ENCODE data around the gene ACY1. TPM values are rescaled to one million over a fixed set of nuclear protein-coding genes. Genes with fewer than 3 reads are reported as not detected.

Gene ACY1
- total and polyA plus RNA-seq, 2 donors (not counting 3 experiments of a cell fraction or from before 2014, with no cell fraction given), result 13.4 to 32.9 TPM

GRCh38 chr3:51934139-51934850 is 49.0 kb upstream of the ACY1 start:
- POLR2A ChIA-PET, result no interaction called here
- H2AFZ ChIP-seq (ENCODE audit: low read depth, low read length), result no peak overlapping the region
- H3K27ac ChIP-seq (ENCODE audit: insufficient read depth, low read depth, low read length), result no peak overlapping the region
- TF ChIP-seq JUN (IDR thresholded peaks at IDR 0.05; ENCODE audit: borderline replicate concordance, insufficient read depth, insufficient read length, low read depth) (no peak), POLR2A (IDR thresholded peaks at IDR 0.05; ENCODE audit: low read depth, low read length) (no peak), POLR2AphosphoS5 (IDR thresholded peaks at IDR 0.05; ENCODE audit: insufficient read depth, low read depth, low read length) (no peak), EZH2 (IDR thresholded peaks at IDR 0.05; ENCODE audit: borderline replicate concordance, low read depth, low read length, severe bottlenecking) (no peak), GATA2 (IDR thresholded peaks at IDR 0.05; ENCODE audit: insufficient read depth, insufficient read length, low read depth, low read length) (no peak), FOS (IDR thresholded peaks at IDR 0.05; ENCODE audit: borderline replicate concordance, insufficient read depth, low read length) (no peak), MYC (IDR thresholded peaks at IDR 0.05; ENCODE audit: low read depth, low read length) (no peak)
- TF ChIP-seq, protein P1, sequence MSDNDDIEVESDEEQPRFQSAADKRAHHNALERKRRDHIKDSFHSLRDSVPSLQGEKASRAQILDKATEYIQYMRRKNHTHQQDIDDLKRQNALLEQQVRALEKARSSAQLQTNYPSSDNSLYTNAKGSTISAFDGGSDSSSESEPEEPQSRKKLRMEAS (IDR thresholded peaks at IDR 0.05; ENCODE audit: insufficient read depth, insufficient read length), result no peak
- TF ChIP-seq, protein P2, sequence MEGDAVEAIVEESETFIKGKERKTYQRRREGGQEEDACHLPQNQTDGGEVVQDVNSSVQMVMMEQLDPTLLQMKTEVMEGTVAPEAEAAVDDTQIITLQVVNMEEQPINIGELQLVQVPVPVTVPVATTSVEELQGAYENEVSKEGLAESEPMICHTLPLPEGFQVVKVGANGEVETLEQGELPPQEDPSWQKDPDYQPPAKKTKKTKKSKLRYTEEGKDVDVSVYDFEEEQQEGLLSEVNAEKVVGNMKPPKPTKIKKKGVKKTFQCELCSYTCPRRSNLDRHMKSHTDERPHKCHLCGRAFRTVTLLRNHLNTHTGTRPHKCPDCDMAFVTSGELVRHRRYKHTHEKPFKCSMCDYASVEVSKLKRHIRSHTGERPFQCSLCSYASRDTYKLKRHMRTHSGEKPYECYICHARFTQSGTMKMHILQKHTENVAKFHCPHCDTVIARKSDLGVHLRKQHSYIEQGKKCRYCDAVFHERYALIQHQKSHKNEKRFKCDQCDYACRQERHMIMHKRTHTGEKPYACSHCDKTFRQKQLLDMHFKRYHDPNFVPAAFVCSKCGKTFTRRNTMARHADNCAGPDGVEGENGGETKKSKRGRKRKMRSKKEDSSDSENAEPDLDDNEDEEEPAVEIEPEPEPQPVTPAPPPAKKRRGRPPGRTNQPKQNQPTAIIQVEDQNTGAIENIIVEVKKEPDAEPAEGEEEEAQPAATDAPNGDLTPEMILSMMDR (IDR thresholded peaks at IDR 0.05; ENCODE audit: extremely low read depth in 1 of 2, insufficient read depth in 1 of 2, low read depth in 1 of 2, low read length in 2 of 2), result no peak
- H3K4me3 ChIP-seq (replicated peaks in 1 of 3; ENCODE audit: insufficient read depth in 1 of 3, low read depth in 1 of 3, low read length in 3 of 3), result no peak overlapping the region
- no peaks in the 10 kb centered on the region for H3K9me3 ChIP-seq (replicated peaks; ENCODE audit: control insufficient read depth, insufficient read depth, low read length)
- BruUV-seq (replicated peaks), result no TSS peak
- no peak overlapping the region for H3K9ac ChIP-seq (replicated peaks; ENCODE audit: extremely low read depth, insufficient read depth, low read length)
- DNase-seq (ENCODE audit: low read depth, low spot score) (no peak), FAIRE-seq (no peak)
- H3K4me2 ChIP-seq (ENCODE audit: insufficient read depth, low read length), result no peak overlapping the region
- intact Hi-C loops (cut with micrococcal nuclease), result no loop called here
- peaks cover 2% of the 10 kb centered on the region for H3K79me2 ChIP-seq (ENCODE audit: control insufficient read depth, insufficient read depth, low read length)
- dilution Hi-C loops (cut with MboI; ENCODE audit: extremely low pct_ligation_motif_present, low sequenced_read_pairs), result no loop called here
- H3K36me3 ChIP-seq (ENCODE audit: control insufficient read depth in 2 of 2, extremely low read depth in 1 of 2, insufficient read depth in 2 of 2, low read length in 2 of 2), result peaks cover 0 to 41% of the 10 kb centered on the region in 2 experiments
- CTCF ChIA-PET, result no interaction called here
- H3K4me1 ChIP-seq (ENCODE audit: control insufficient read depth, extremely low read depth, insufficient read depth, low read length), result no peaks in the 10 kb centered on the region
- H3K27me3 ChIP-seq (ENCODE audit: control insufficient read depth in 2 of 2, insufficient read depth in 2 of 2, low read length in 2 of 2), result no peaks in the 10 kb centered on the region
- no peaks in the 10 kb centered on the region for H4K20me1 ChIP-seq (replicated peaks; ENCODE audit: control insufficient read depth, extremely low read depth, insufficient read depth, low read length)
- no peaks in the 10 kb centered on the region for H3K9me1 ChIP-seq (replicated peaks; ENCODE audit: control insufficient read depth, extremely low read depth, insufficient read depth, low read length)

Measured in endothelial cell of umbilical vein (primary cell).